Neural cell (in vitro differentiated cells): ENCODE results near the gene ISYNA1. TPM values are rescaled to one million over a fixed set of nuclear protein-coding genes. Genes with fewer than 3 reads are reported as not detected.

Experiments
- H2AFZ ChIP-seq: fragments of 200-600, 300-800 bp; sonication (generic), shearing (Covaris generic); 2 replicates; pipeline ENCODE4 v1.6.0; 2014; ENCODE audit warnings: low read depth, mild to moderate bottlenecking, antibody characterized with exemption, low read length, moderate library complexity
- H3F3A ChIP-seq: fragments of 200-600 bp; shearing (Covaris generic); 2 replicates; pipeline ENCODE4 v1.6.1; 2016; ENCODE audit warnings: mild to moderate bottlenecking, moderate library complexity, mixed read lengths, antibody characterized with exemption, low read length; ENCODE audit not compliant: insufficient read depth, poor library complexity, severe bottlenecking
- H3K27ac ChIP-seq: fragments of 200-600, 300-800 bp; sonication (generic), shearing (Covaris generic); 2 replicates; pipeline ENCODE4 v1.5.1; 2014; ENCODE audit warnings: mild to moderate bottlenecking, low read length, moderate library complexity
- H3K27me3 ChIP-seq: fragments of 300-800, 200-600 bp; sonication (generic), shearing (Covaris generic); 2 replicates; pipeline ENCODE4 v1.6.0; 2014; ENCODE audit warnings: mild to moderate bottlenecking, low read depth, low read length, moderate library complexity; ENCODE audit not compliant: insufficient read depth
- H3K36me3 ChIP-seq: fragments of 300-800, 200-600 bp; sonication (generic), shearing (Covaris generic); 2 replicates; pipeline ENCODE4 v1.5.1; 2014; ENCODE audit warnings: mild to moderate bottlenecking, antibody characterized with exemption, low read length, moderate library complexity; ENCODE audit not compliant: insufficient read depth
- H3K4me2 ChIP-seq: fragments of 300-800, 200-600 bp; sonication (generic), shearing (Covaris generic); 2 replicates; pipeline ENCODE4 v1.6.0; 2014; ENCODE audit warnings: mild to moderate bottlenecking, low read length
- H3K4me3 ChIP-seq: fragments of 300-800, 200-600 bp; sonication (generic), shearing (Covaris generic); 2 replicates; pipeline ENCODE4 v1.5.1; 2014; ENCODE audit warnings: mild to moderate bottlenecking, low read length, moderate library complexity
- H3K79me2 ChIP-seq: fragments of 200-600 bp; shearing (Covaris generic); replicated peaks from 2 replicates; pipeline ENCODE4 v1.6.0; 2014; ENCODE audit warnings: mild to moderate bottlenecking, low read length, moderate library complexity; ENCODE audit not compliant: insufficient read depth
- H3K9ac ChIP-seq: fragments of 300-800, 200-600 bp; sonication (generic), shearing (Covaris generic); 2 replicates; pipeline ENCODE4 v1.6.1; 2016; ENCODE audit warnings: mild to moderate bottlenecking, low read length, mixed read lengths
- H3K9me2 ChIP-seq: fragments of 200-600 bp; shearing (Covaris generic); 2 replicates; pipeline ENCODE4 v1.6.1; 2016; ENCODE audit warnings: mild to moderate bottlenecking, low read length, mixed read lengths; ENCODE audit not compliant: insufficient read depth
- H3K9me3 ChIP-seq: fragments of 200-600, 300-800 bp; sonication (generic), shearing (Covaris generic); 2 replicates; pipeline ENCODE4 v1.6.1; 2016; ENCODE audit warnings: mild to moderate bottlenecking, mixed run types, low read length, moderate library complexity, mixed read lengths
- H4K20me1 ChIP-seq: fragments of 200-600 bp; shearing (Covaris generic); 2 replicates; pipeline ENCODE4 v1.6.1; 2016; ENCODE audit warnings: mild to moderate bottlenecking, mixed run types; ENCODE audit not compliant: insufficient read depth
- CTCF ChIP-seq: fragments of 450-650 bp; IDR thresholded peaks from 2 replicates; pipeline ENCODE4 v1.5.1; 2014; ENCODE audit warnings: antibody characterized with exemption, mild to moderate bottlenecking, moderate library complexity; ENCODE audit not compliant: poor library complexity, severe bottlenecking
- EP300 ChIP-seq: fragments of 450-650 bp; conservative IDR thresholded peaks from 2 replicates; pipeline ENCODE4 v1.6.1; 2014; ENCODE audit warnings: antibody characterized with exemption, mild to moderate bottlenecking, moderate library complexity; ENCODE audit not compliant: poor library complexity, severe bottlenecking
- EZH2 ChIP-seq: fragments of 200-600, 300-800 bp; shearing (Covaris generic), sonication (generic); IDR thresholded peaks from 2 replicates; pipeline ENCODE4 v1.6.1; 2014; ENCODE audit warnings: antibody characterized with exemption, low read length, borderline replicate concordance, mild to moderate bottlenecking; ENCODE audit not compliant: insufficient read depth, poor library complexity, severe bottlenecking
- MXI1 ChIP-seq: fragments of 450-650 bp; conservative IDR thresholded peaks from 2 replicates; pipeline ENCODE4 v1.6.1; 2014; ENCODE audit warnings: antibody characterized with exemption, mild to moderate bottlenecking; ENCODE audit not compliant: poor library complexity, severe bottlenecking
- POLR2AphosphoS5 ChIP-seq: IDR thresholded peaks from 2 replicates; pipeline ENCODE4 v1.6.1; 2012
- RAD21 ChIP-seq: fragments of 450-650 bp; conservative IDR thresholded peaks from 2 replicates; pipeline ENCODE4 v1.6.1; 2014; ENCODE audit warnings: antibody characterized with exemption, mild to moderate bottlenecking, moderate library complexity
- REST ChIP-seq: IDR thresholded peaks from 2 replicates; pipeline ENCODE4 v1.6.1; 2012; ENCODE audit warnings: borderline replicate concordance
- SMC3 ChIP-seq: fragments of 450-650 bp; conservative IDR thresholded peaks from 2 replicates; pipeline ENCODE4 v1.6.1; 2014; ENCODE audit warnings: antibody characterized with exemption, mild to moderate bottlenecking, moderate library complexity; ENCODE audit not compliant: poor library complexity
- TAF1 ChIP-seq: IDR thresholded peaks from 2 replicates; pipeline ENCODE4 v1.6.1; 2012; ENCODE audit warnings: low read depth
- polyA plus RNA-seq: library from polyadenylated mRNA; depleted of rRNA; stranded (reverse); fragments of >200 nt; gene quantifications from 2 replicates; pipeline ENCODE4 v1.2.3, GENCODE V29; 2014

ISYNA1 gene
- polyA plus RNA-seq, 1 donor from 2014 or later, result 123 TPM

GRCh38 chr19:18441804-18442788, 4.2 kb upstream of the ISYNA1 start:
- Histone ChIP-seq H3K79me2 (no peaks in the 10 kb centered on the region), H3K9me3 (no peaks in the 10 kb centered on the region), H3K4me3 (no peak overlapping the region), H2AFZ (no peak overlapping the region), H3K27me3 (no peaks in the 10 kb centered on the region), H3K9me2 (no peaks in the 10 kb centered on the region), H3F3A (peaks cover 3% of the 10 kb centered on the region), H3K36me3 (no peaks in the 10 kb centered on the region), H3K9ac (no peak overlapping the region), H3K4me2 (no peak overlapping the region), H3K27ac (no peak overlapping the region), H4K20me1 (no peaks in the 10 kb centered on the region)
- TF ChIP-seq SMC3 (no peak), EP300 (no peak), TAF1 (no peak), MXI1 (no peak), EZH2 (no peak), POLR2AphosphoS5 (no peak), REST (no peak), RAD21 (no peak), CTCF (no peak)

- Histone ChIP-seq H3K9me3 (no peaks in the 10 kb centered on the region), H3K27ac (no peak overlapping the region), H2AFZ (no peak overlapping the region), H3K79me2 (no peaks in the 10 kb centered on the region), H3K4me3 (no peak overlapping the region), H3K4me2 (no peak overlapping the region), H3K9me2 (no peaks in the 10 kb centered on the region), H4K20me1 (no peaks in the 10 kb centered on the region), H3F3A (peaks cover 3% of the 10 kb centered on the region), H3K36me3 (no peaks in the 10 kb centered on the region), H3K27me3 (no peaks in the 10 kb centered on the region), H3K9ac (no peak overlapping the region)
- TF ChIP-seq EZH2 (no peak), TAF1 (no peak), REST (no peak), CTCF (no peak), POLR2AphosphoS5 (no peak), SMC3 (no peak), RAD21 (no peak), MXI1 (no peak), EP300 (no peak)
These were observed 3.2 kb upstream of the ISYNA1 start for GRCh38 chr19:18440936-18441803.
